Measurements from ENCODE around the gene CPNE2. TPM values are rescaled to one million over a fixed set of nuclear protein-coding genes. Genes with fewer than 3 reads are reported as not detected.

Gene CPNE2
- total RNA-seq, 4 donors from 2014 or later, result 12.2 to 21.4 (median 17.8) TPM

GRCh38 chr16:57159447-57159846, 67.1 kb downstream of the CPNE2 start:
- 77 to 96% methylated on average over 4 of the region's 4 CpGs for WGBS, 2 donors
- Histone ChIP-seq H3K4me3 (no peak overlapping the region), H3K4me1 (peaks cover 0 to 6% (median 0%) of the 10 kb centered on the region in 3 donors), H3K36me3 (peaks cover 7 to 99% (median 12%) of the 10 kb centered on the region in 3 donors), H3K27ac (no peak overlapping the region), H3K27me3 (no peaks in the 10 kb centered on the region), H3K9me3 (no peaks in the 10 kb centered on the region)
- intact Hi-C loops (cut with DNase I), result no loop called here
- no peak for TF ChIP-seq POLR2A (IDR thresholded peaks at IDR 0.05)
- TF ChIP-seq CTCF (IDR thresholded peaks at IDR 0.05), result no peak
- no peak for DNase-seq

GRCh38 chr16:57163842-57164241, 71.5 kb downstream of the CPNE2 start:
- 65 to 70% methylated on average over 1 of the region's 1 CpG for WGBS, 2 donors
- H3K27ac ChIP-seq, result no peak overlapping the region
- H3K4me3 ChIP-seq, result no peak overlapping the region
- no peaks in the 10 kb centered on the region for H3K9me3 ChIP-seq
- H3K36me3 ChIP-seq, result peaks cover 5 to 84% (median 16%) of the 10 kb centered on the region in 3 donors
- DNase-seq, result no peak
- no peaks in the 10 kb centered on the region for H3K27me3 ChIP-seq
- peaks cover 8 to 36% (median 22%) of the 10 kb centered on the region in 3 donors for H3K4me1 ChIP-seq
- TF ChIP-seq POLR2A (IDR thresholded peaks at IDR 0.05) (no peak), CTCF (IDR thresholded peaks at IDR 0.05) (no peak)
- intact Hi-C loops (cut with DNase I), result no loop called here

GRCh38 chr16:57165483-57165882, 73.1 kb downstream of the CPNE2 start:
- peaks cover 5 to 85% (median 15%) of the 10 kb centered on the region in 3 donors for H3K36me3 ChIP-seq
- intact Hi-C loops (cut with DNase I), result loop anchor here (5.0 kb wide), 1 partner anchor 73 kb away; the partner anchor contains the start of gene CPNE2

GRCh38 chr16:57165938-57166337, 73.6 kb downstream of the CPNE2 start:
- peak overlapping the region in 3 of 4 donors; percentile 56 to 84 (median 82) for H3K27ac ChIP-seq
- 58 to 83% methylated on average over 3 of the region's 3 CpGs for WGBS, 2 donors
- H3K36me3 ChIP-seq, result peaks cover 5 to 85% (median 18%) of the 10 kb centered on the region in 3 donors

More at GRCh38 chr16:57165483-57165882, 73.1 kb downstream of the CPNE2 start:
- no peak for DNase-seq
- no peaks in the 10 kb centered on the region for H3K27me3 ChIP-seq
- no peak overlapping the region for H3K4me3 ChIP-seq
- peak overlapping the region in 1 of 4 donors; percentile 84 for H3K27ac ChIP-seq
- TF ChIP-seq POLR2A (IDR thresholded peaks at IDR 0.05) (no peak), CTCF (IDR thresholded peaks at IDR 0.05) (no peak)
- H3K9me3 ChIP-seq, result no peaks in the 10 kb centered on the region
- peaks cover 8 to 34% (median 22%) of the 10 kb centered on the region in 3 donors for H3K4me1 ChIP-seq
- WGBS, 2 donors, result 80% methylated on average over 5 of the region's 5 CpGs

More at GRCh38 chr16:57165938-57166337, 73.6 kb downstream of the CPNE2 start:
- H3K4me1 ChIP-seq, result peaks cover 8 to 31% (median 22%) of the 10 kb centered on the region in 3 donors
- intact Hi-C loops (cut with DNase I), result loop anchor here (5.0 kb wide), 1 partner anchor 74 kb away; the partner anchor contains the start of gene CPNE2
- TF ChIP-seq CTCF (IDR thresholded peaks at IDR 0.05) (no peak), POLR2A (IDR thresholded peaks at IDR 0.05) (no peak)
- H3K27me3 ChIP-seq, result no peaks in the 10 kb centered on the region
- H3K9me3 ChIP-seq, result no peaks in the 10 kb centered on the region
- no peak for DNase-seq
- H3K4me3 ChIP-seq, result no peak overlapping the region
